ENCODE data around the gene HNRNPA1L2. TPM values are rescaled to one million over a fixed set of nuclear protein-coding genes. Genes with fewer than 3 reads are reported as not detected.
"Not testable (repeated sequence)": the region's sequence is repeated elsewhere in the genome, so short reads cannot be mapped to it uniquely, and the experiment has no call there.

HNRNPA1L2 gene
- total RNA-seq, 4 donors from 2014 or later, result 3.1 to 7.6 (median 6.0) TPM

DNA sequence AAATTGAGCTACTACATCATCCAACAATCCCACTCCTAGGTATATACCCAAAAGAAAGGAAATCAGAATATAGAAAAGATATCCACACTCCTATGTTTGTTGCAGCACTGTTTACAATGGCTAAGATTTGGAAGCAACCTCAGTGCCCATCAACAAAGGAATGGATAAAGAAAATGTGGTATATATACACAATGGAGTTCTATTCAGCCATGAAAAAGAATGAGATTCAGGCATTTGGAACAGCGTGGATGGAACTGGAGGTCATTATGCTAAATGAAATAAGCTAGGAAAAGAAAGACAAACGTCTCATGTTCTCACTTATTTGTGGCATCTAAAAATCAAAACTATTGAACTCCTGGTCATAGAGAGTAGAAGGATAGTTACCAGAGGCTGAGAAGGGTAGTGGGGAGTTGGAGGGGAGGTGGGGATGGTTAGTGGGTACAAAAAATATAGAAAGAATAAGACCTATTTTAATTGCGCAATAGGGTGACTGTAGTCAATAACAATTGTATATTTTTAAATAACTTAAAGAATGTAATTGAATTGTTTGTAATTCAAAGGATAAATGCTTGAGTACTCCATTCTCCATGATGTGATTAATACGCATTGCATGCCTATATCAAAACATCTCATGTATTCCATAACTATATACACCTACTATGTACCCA lies 27.0 kb upstream of the HNRNPA1L2 start:
- TF ChIP-seq POLR2A (IDR thresholded peaks at IDR 0.05) (no peak), EP300 (IDR thresholded peaks at IDR 0.05) (no peak)
- TF ChIP-seq, protein P1, sequence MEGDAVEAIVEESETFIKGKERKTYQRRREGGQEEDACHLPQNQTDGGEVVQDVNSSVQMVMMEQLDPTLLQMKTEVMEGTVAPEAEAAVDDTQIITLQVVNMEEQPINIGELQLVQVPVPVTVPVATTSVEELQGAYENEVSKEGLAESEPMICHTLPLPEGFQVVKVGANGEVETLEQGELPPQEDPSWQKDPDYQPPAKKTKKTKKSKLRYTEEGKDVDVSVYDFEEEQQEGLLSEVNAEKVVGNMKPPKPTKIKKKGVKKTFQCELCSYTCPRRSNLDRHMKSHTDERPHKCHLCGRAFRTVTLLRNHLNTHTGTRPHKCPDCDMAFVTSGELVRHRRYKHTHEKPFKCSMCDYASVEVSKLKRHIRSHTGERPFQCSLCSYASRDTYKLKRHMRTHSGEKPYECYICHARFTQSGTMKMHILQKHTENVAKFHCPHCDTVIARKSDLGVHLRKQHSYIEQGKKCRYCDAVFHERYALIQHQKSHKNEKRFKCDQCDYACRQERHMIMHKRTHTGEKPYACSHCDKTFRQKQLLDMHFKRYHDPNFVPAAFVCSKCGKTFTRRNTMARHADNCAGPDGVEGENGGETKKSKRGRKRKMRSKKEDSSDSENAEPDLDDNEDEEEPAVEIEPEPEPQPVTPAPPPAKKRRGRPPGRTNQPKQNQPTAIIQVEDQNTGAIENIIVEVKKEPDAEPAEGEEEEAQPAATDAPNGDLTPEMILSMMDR (IDR thresholded peaks at IDR 0.05), result no peak
- Histone ChIP-seq H3K27me3 (no peaks in the 10 kb centered on the region), H3K4me3 (no peak overlapping the region), H3K4me1 (peaks cover 0 to 27% (median 4%) of the 10 kb centered on the region in 4 donors), H3K9me3 (no peaks in the 10 kb centered on the region), H3K36me3 (no peaks in the 10 kb centered on the region), H3K27ac (no peak overlapping the region)
- no peak for DNase-seq (ENCODE audit: low spot score in 2 of 2)
- WGBS, 2 donors, result 90 to 93% methylated on average over 4 of the region's 4 CpGs

DNA sequence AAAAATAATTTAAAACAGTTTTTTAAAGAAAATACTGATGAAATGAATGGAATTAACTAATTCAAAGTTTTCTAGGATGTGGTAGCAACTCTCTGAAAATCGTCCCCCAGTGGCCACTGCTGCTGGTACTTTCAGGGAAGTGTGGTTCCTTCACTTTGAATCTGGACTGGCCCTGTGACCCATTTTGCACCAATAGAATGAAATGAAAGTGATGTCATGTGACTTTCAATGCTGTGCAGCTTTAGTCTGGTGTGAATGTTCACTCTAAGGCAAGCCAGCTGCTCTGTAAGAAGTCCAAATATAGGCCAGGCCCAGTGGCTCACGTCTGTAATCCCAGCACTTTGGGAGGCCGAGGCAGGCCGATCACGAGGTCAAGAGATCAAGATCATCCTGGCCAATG lies 26.4 kb upstream of the HNRNPA1L2 start:
- Histone ChIP-seq H3K4me3 (no peak overlapping the region), H3K4me1 (peaks cover 0 to 30% (median 4%) of the 10 kb centered on the region in 4 donors), H3K27ac (no peak overlapping the region), H3K9me3 (no peaks in the 10 kb centered on the region), H3K36me3 (no peaks in the 10 kb centered on the region), H3K27me3 (no peaks in the 10 kb centered on the region)
- TF ChIP-seq, protein P1 (IDR thresholded peaks at IDR 0.05), result no peak
- no peak for TF ChIP-seq EP300 (IDR thresholded peaks at IDR 0.05)
- TF ChIP-seq POLR2A (IDR thresholded peaks at IDR 0.05), result no peak
- 83 to 85% methylated on average over 5 of the region's 5 CpGs for WGBS, 2 donors
- no peak for DNase-seq (ENCODE audit: low spot score in 2 of 2)

- DNase-seq (ENCODE audit: low spot score in 2 of 2), result peak; percentile 45 to 66
- H3K27ac ChIP-seq, result peak overlapping the region; percentile 51 to 87 (median 84)
- no peaks in the 10 kb centered on the region for H3K9me3 ChIP-seq
- peak overlapping the region; percentile 42 to 76 (median 68) for H3K4me3 ChIP-seq
- peaks cover 0 to 41% (median 4%) of the 10 kb centered on the region in 4 donors for H3K4me1 ChIP-seq
- H3K27me3 ChIP-seq, result no peaks in the 10 kb centered on the region
- 1% methylated on average over 49 to 50 of the region's 51 CpGs for WGBS, 2 donors
- no peak for TF ChIP-seq POLR2A (IDR thresholded peaks at IDR 0.05)
- peak in 1 of 2 donors; percentile 60 for TF ChIP-seq EP300 (IDR thresholded peaks at IDR 0.05)
- TF ChIP-seq, protein P1 (IDR thresholded peaks at IDR 0.05), result no peak
- H3K36me3 ChIP-seq, result no peaks in the 10 kb centered on the region
Observed at GRCh38 chr13:52617070-52618060, 24.9 kb upstream of the HNRNPA1L2 start.

- H3K4me1 ChIP-seq; H3K4me3 ChIP-seq; H3K9me3 ChIP-seq; DNase-seq (ENCODE audit: low spot score in 2 of 2); H3K27me3 ChIP-seq; H3K27ac ChIP-seq: not testable (repeated sequence)
- WGBS, 2 donors, result 66 to 67% methylated on average over 7 of the region's 7 CpGs
- peaks cover 0 to 51% (median 0%) of the 10 kb centered on the region in 3 donors for H3K36me3 ChIP-seq
Observed at GRCh38 chr13:52631083-52631690, 11.0 kb upstream of the HNRNPA1L2 start.

- Histone ChIP-seq H3K27ac (no peak overlapping the region), H3K4me1 (no peaks in the 10 kb centered on the region), H3K4me3 (no peak overlapping the region), H3K27me3 (no peaks in the 10 kb centered on the region), H3K9me3 (no peaks in the 10 kb centered on the region), H3K36me3 (peaks cover 0 to 40% (median 0%) of the 10 kb centered on the region in 3 donors)
- 83 to 85% methylated on average over 5 of the region's 5 CpGs for WGBS, 2 donors
- no peak for TF ChIP-seq POLR2A (IDR thresholded peaks at IDR 0.05)
- DNase-seq (ENCODE audit: low spot score in 2 of 2), result no peak
Observed at GRCh38 chr13:52638666-52639328, 3.4 kb upstream of the HNRNPA1L2 start.
